Central memory CD8-positive, alpha-beta T cell (primary cell): Measurements from ENCODE around the gene TFCP2L1.

ENCODE experiments used
- ATAC-seq: fragments of 150-1000 bp; cut with Tn5 transposase; replicated peaks from 2 replicates; pipeline ENCODE4 v1.10.0; 2022; ENCODE audit warnings: mild to moderate bottlenecking, moderate FRiP score, moderate number of reproducible peaks; ENCODE audit not compliant: poor library complexity, severe bottlenecking; ENCODE audit errors: extremely low read depth
- DNase-seq, 2 donors: peaks; one replicate each; pipeline ENCODE4 v3.0.0; 2021; ENCODE audit warnings: low spot score in 2 of 2
- H3K27ac Mint-ChIP-seq: one replicate; pipeline ENCODE4 v1.8.0; 2022; ENCODE audit warnings: low read depth, mild to moderate bottlenecking, moderate library complexity, mixed read lengths
- H3K27me3 Mint-ChIP-seq: one replicate; pipeline ENCODE4 v1.8.0; 2022; ENCODE audit warnings: mixed read lengths
- H3K36me3 Mint-ChIP-seq: one replicate; pipeline ENCODE4 v1.8.0; 2022; ENCODE audit warnings: mild to moderate bottlenecking, moderate library complexity, mixed read lengths; ENCODE audit not compliant: insufficient read depth
- H3K4me1 Mint-ChIP-seq: one replicate; pipeline ENCODE4 v1.8.0; 2022; ENCODE audit warnings: mixed read lengths
- H3K4me3 Mint-ChIP-seq: one replicate; pipeline ENCODE4 v1.8.0; 2022; ENCODE audit warnings: mild to moderate bottlenecking, moderate library complexity, mixed read lengths
- H3K9me3 Mint-ChIP-seq: one replicate; pipeline ENCODE4 v1.8.0; 2022; ENCODE audit warnings: mixed read lengths

The TFCP2L1 gene

GRCh38 chr2:121254748-121255147 is 30.3 kb downstream of the TFCP2L1 start:
- no peak overlapping the region for H3K27ac Mint-ChIP-seq
- no peak overlapping the region for H3K4me3 Mint-ChIP-seq
- DNase-seq = no peak
- peaks cover 9% of the 10 kb centered on the region for H3K27me3 Mint-ChIP-seq
- H3K4me1 Mint-ChIP-seq = peaks cover 8% of the 10 kb centered on the region
- H3K36me3 Mint-ChIP-seq = no peaks in the 10 kb centered on the region
- H3K9me3 Mint-ChIP-seq = no peaks in the 10 kb centered on the region
- ATAC-seq = no peak

GRCh38 chr2:121253674-121254240 is 31.2 kb downstream of the TFCP2L1 start:
- Mint-ChIP-seq H3K9me3 (no peaks in the 10 kb centered on the region), H3K36me3 (no peaks in the 10 kb centered on the region), H3K27ac (no peak overlapping the region), H3K4me1 (peaks cover 8% of the 10 kb centered on the region), H3K4me3 (no peak overlapping the region), H3K27me3 (peaks cover 17% of the 10 kb centered on the region)
- DNase-seq = no peak
- ATAC-seq = no peak

- no peak for ATAC-seq
- Mint-ChIP-seq H3K27me3 (peaks cover 18% of the 10 kb centered on the region), H3K27ac (no peak overlapping the region), H3K36me3 (no peaks in the 10 kb centered on the region), H3K9me3 (no peaks in the 10 kb centered on the region), H3K4me1 (peaks cover 8% of the 10 kb centered on the region), H3K4me3 (no peak overlapping the region)
- DNase-seq = no peak
Measured at GRCh38 chr2:121253021-121253673, 31.9 kb downstream of the TFCP2L1 start.

- Mint-ChIP-seq H3K4me1 (no peaks in the 10 kb centered on the region), H3K9me3 (no peaks in the 10 kb centered on the region), H3K36me3 (peaks cover 2% of the 10 kb centered on the region), H3K27ac (no peak overlapping the region), H3K27me3 (peaks cover 9% of the 10 kb centered on the region), H3K4me3 (no peak overlapping the region)
- ATAC-seq (no peak), DNase-seq (no peak)
Measured at GRCh38 chr2:121251497-121251896, 33.5 kb downstream of the TFCP2L1 start.

- ATAC-seq = no peak
- Mint-ChIP-seq H3K4me3 (no peak overlapping the region), H3K36me3 (peaks cover 2% of the 10 kb centered on the region), H3K27ac (no peak overlapping the region), H3K9me3 (no peaks in the 10 kb centered on the region), H3K27me3 (peaks cover 9% of the 10 kb centered on the region), H3K4me1 (no peaks in the 10 kb centered on the region)
- DNase-seq = no peak
Measured at GRCh38 chr2:121248766-121249343, 36.1 kb downstream of the TFCP2L1 start.

GRCh38 chr2:121247971-121248370 is 37.0 kb downstream of the TFCP2L1 start:
- no peak overlapping the region for H3K27ac Mint-ChIP-seq

GRCh38 chr2:121247534-121247933 is 37.5 kb downstream of the TFCP2L1 start:
- no peak for ATAC-seq
- Mint-ChIP-seq H3K4me3 (no peak overlapping the region), H3K36me3 (peaks cover 2% of the 10 kb centered on the region), H3K9me3 (no peaks in the 10 kb centered on the region), H3K27ac (no peak overlapping the region), H3K4me1 (no peaks in the 10 kb centered on the region), H3K27me3 (peaks cover 9% of the 10 kb centered on the region)
- no peak for DNase-seq

More at GRCh38 chr2:121247971-121248370, 37.0 kb downstream of the TFCP2L1 start:
- no peak for DNase-seq
- Mint-ChIP-seq H3K4me3 (no peak overlapping the region), H3K27me3 (peaks cover 9% of the 10 kb centered on the region), H3K9me3 (no peaks in the 10 kb centered on the region), H3K36me3 (peaks cover 2% of the 10 kb centered on the region), H3K4me1 (no peaks in the 10 kb centered on the region)
- no peak for ATAC-seq

- DNase-seq (no peak), ATAC-seq (no peak)
- no peak overlapping the region for H3K27ac Mint-ChIP-seq
- H3K4me3 Mint-ChIP-seq = no peak overlapping the region
- H3K9me3 Mint-ChIP-seq = no peaks in the 10 kb centered on the region
- H3K27me3 Mint-ChIP-seq = peaks cover 9% of the 10 kb centered on the region
- no peaks in the 10 kb centered on the region for H3K4me1 Mint-ChIP-seq
- peaks cover 2% of the 10 kb centered on the region for H3K36me3 Mint-ChIP-seq
Measured at GRCh38 chr2:121246704-121247255, 38.2 kb downstream of the TFCP2L1 start.

- no peaks in the 10 kb centered on the region for H3K4me1 Mint-ChIP-seq
- ATAC-seq (no peak), DNase-seq (no peak)
- H3K27me3 Mint-ChIP-seq = peaks cover 9% of the 10 kb centered on the region
- H3K4me3 Mint-ChIP-seq = no peak overlapping the region
- H3K9me3 Mint-ChIP-seq = no peaks in the 10 kb centered on the region
- peaks cover 2% of the 10 kb centered on the region for H3K36me3 Mint-ChIP-seq
- no peak overlapping the region for H3K27ac Mint-ChIP-seq
Measured at GRCh38 chr2:121245913-121246312, 39.1 kb downstream of the TFCP2L1 start.

GRCh38 chr2:121245120-121245820 is 39.7 kb downstream of the TFCP2L1 start:
- peaks cover 2% of the 10 kb centered on the region for H3K36me3 Mint-ChIP-seq
- peaks cover 9% of the 10 kb centered on the region for H3K27me3 Mint-ChIP-seq
- DNase-seq (no peak), ATAC-seq (no peak)
- H3K4me3 Mint-ChIP-seq = no peak overlapping the region
- no peak overlapping the region for H3K27ac Mint-ChIP-seq
- no peaks in the 10 kb centered on the region for H3K4me1 Mint-ChIP-seq
- H3K9me3 Mint-ChIP-seq = no peaks in the 10 kb centered on the region

GRCh38 chr2:121244616-121245015 is 40.4 kb downstream of the TFCP2L1 start:
- DNase-seq (no peak), ATAC-seq (no peak)
- H3K4me1 Mint-ChIP-seq = no peaks in the 10 kb centered on the region
- no peaks in the 10 kb centered on the region for H3K9me3 Mint-ChIP-seq
- no peak overlapping the region for H3K27ac Mint-ChIP-seq
- H3K27me3 Mint-ChIP-seq = peaks cover 9% of the 10 kb centered on the region
- no peak overlapping the region for H3K4me3 Mint-ChIP-seq
- peaks cover 2% of the 10 kb centered on the region for H3K36me3 Mint-ChIP-seq

GRCh38 chr2:121243821-121244460 is 41.1 kb downstream of the TFCP2L1 start:
- Mint-ChIP-seq H3K36me3 (peaks cover 2% of the 10 kb centered on the region), H3K27ac (no peak overlapping the region), H3K4me3 (no peak overlapping the region), H3K27me3 (peaks cover 3% of the 10 kb centered on the region), H3K4me1 (no peaks in the 10 kb centered on the region), H3K9me3 (no peaks in the 10 kb centered on the region)
- DNase-seq (no peak), ATAC-seq (no peak)
